Osteocyte (in vitro differentiated cells): Measurements from ENCODE around the gene EIPR1. TPM values are rescaled to one million over a fixed set of nuclear protein-coding genes. Genes with fewer than 3 reads are reported as not detected.

Experiments
- DNase-seq: peaks from one replicate; pipeline ENCODE4 v3.0.0; 2021; ENCODE audit warnings: mixed read lengths; ENCODE audit not compliant: unreplicated experiment; ENCODE audit errors: extremely low spot score
- H3K27ac Mint-ChIP-seq: one replicate; pipeline ENCODE4 v1.8.0; 2021; ENCODE audit warnings: mild to moderate bottlenecking, mixed read lengths; ENCODE audit not compliant: unreplicated experiment
- H3K27me3 Mint-ChIP-seq: one replicate; pipeline ENCODE4 v1.8.0; 2021; ENCODE audit warnings: mixed read lengths; ENCODE audit not compliant: unreplicated experiment
- H3K36me3 Mint-ChIP-seq: one replicate; pipeline ENCODE4 v1.8.0; 2021; ENCODE audit warnings: mixed read lengths; ENCODE audit not compliant: unreplicated experiment
- H3K4me1 Mint-ChIP-seq: one replicate; pipeline ENCODE4 v1.8.0; 2021; ENCODE audit warnings: mixed read lengths; ENCODE audit not compliant: unreplicated experiment
- H3K4me3 Mint-ChIP-seq: one replicate; pipeline ENCODE4 v1.8.0; 2021; ENCODE audit warnings: mild to moderate bottlenecking, moderate library complexity, mixed read lengths; ENCODE audit not compliant: unreplicated experiment
- H3K9me3 Mint-ChIP-seq: one replicate; pipeline ENCODE4 v1.8.0; 2021; ENCODE audit warnings: mixed read lengths; ENCODE audit not compliant: unreplicated experiment
- CTCF ChIP-seq: fragments of 200-600 bp; sonication (generic); IDR thresholded peaks from 2 replicates; pipeline ENCODE4 v1.5.0; 2021; ENCODE audit warnings: antibody characterized with exemption, mild to moderate bottlenecking, moderate library complexity
- total RNA-seq: library from RNA; stranded (reverse); gene quantifications from 2 replicates; pipeline ENCODE4 v1.2.1, GENCODE V29; 2021

EIPR1 gene
- total RNA-seq, 1 donor from 2014 or later = 19.9 TPM

GRCh38 chr2:3322311-3322970 lies 55.2 kb downstream of the EIPR1 start:
- Mint-ChIP-seq H3K36me3 (peaks cover 5% of the 10 kb centered on the region), H3K27me3 (no peaks in the 10 kb centered on the region), H3K27ac (no peak overlapping the region), H3K4me3 (no peak overlapping the region), H3K4me1 (no peaks in the 10 kb centered on the region), H3K9me3 (no peaks in the 10 kb centered on the region)
- DNase-seq = no peak
- no peak for TF ChIP-seq CTCF

DNA sequence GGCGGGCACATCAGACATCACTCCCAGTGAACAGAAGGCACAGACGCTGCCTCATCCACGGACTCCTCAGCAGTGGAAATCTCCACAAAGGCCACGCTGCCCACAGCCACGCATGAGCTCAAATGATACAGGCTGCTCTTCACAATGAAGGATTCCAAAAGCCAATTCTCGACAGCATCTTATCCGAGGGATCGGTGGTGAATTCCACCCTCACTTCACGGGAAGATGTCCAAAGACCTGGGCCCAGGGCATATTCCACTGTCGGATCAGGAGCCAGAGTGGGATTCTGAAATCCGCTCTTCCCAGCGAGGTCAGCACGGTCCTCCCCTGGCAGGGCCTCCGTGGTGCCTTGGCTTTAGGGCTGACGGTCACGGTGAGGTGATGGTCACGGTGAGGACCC lies 55.8 kb downstream of the EIPR1 start:
- H3K4me1 Mint-ChIP-seq = no peaks in the 10 kb centered on the region
- peaks cover 5% of the 10 kb centered on the region for H3K36me3 Mint-ChIP-seq
- TF ChIP-seq CTCF = no peak
- no peak overlapping the region for H3K4me3 Mint-ChIP-seq
- DNase-seq = no peak
- H3K9me3 Mint-ChIP-seq = no peaks in the 10 kb centered on the region
- H3K27me3 Mint-ChIP-seq = no peaks in the 10 kb centered on the region
- H3K27ac Mint-ChIP-seq = no peak overlapping the region

DNA sequence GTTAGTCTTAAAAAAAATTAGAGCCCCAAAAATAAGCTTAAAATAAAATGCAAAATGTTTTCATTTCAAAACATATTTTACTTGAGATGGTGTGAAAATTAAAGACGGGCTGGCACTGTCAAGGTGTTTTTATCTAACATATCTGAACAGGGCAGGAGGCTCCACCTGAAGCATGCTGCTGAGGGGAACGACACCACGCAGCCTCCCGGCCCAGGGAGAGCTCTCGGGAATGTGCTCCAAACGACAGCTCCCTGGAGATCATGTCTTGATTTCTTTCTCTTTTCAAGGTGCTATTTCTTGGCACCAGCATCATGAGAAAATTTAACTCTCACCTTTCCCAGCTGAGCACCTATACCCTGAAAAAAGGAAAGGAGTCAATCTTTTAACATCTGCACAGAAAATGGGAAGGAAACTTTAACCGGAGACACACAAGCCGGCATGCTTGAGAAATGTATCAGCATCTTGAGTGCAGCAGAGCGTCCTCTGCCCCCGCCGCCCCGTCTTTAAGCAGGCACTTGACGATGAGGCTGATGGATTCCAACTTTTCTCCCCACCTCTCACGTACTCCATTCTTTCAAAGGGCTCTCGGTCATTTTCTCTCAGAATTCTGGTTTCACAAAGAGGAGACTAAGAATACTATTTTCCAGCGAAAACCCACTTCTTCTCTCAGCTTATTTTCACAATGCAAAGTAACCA lies 56.6 kb downstream of the EIPR1 start:
- peaks cover 5% of the 10 kb centered on the region for H3K36me3 Mint-ChIP-seq
- no peaks in the 10 kb centered on the region for H3K4me1 Mint-ChIP-seq
- no peaks in the 10 kb centered on the region for H3K9me3 Mint-ChIP-seq
- no peak for DNase-seq
- H3K27ac Mint-ChIP-seq = no peak overlapping the region
- TF ChIP-seq CTCF = no peak
- H3K27me3 Mint-ChIP-seq = no peaks in the 10 kb centered on the region
- no peak overlapping the region for H3K4me3 Mint-ChIP-seq

DNA sequence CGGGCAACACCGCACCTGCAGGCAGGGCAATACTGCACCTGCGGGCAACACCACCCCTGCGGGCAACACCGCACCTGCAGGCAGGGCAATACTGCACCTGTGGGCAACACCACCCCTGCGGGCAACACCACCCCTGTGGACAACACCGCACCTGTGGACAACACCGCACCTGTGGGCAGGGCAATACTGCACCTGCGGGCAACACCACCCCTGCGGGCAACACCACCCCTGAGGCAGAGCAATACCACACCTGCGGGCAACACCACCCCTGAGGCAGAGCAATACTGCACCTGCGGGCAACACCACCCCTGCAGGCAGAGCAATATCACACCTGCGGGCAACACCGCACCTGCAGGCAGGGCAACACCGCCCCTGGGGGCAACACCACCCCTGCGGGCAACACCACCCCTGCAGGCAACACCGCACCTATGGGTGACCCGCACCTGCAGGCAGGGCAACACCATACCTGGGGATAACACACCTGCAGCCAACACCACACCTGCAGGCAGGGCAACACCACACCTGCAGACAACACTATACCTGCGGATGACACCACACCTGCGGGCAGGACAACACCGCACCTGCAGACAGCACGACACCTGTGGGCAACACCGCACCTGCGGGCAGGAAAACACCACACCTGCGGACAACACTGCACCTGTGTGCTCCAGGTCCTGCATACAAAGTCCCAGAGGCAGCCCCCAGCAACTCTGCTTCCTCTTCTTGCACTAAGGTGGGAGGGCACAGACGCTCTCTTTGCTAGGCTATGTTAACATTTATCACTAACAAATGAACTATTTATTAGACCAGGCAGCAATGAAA lies 57.7 kb downstream of the EIPR1 start:
- Mint-ChIP-seq H3K36me3 (peaks cover 5% of the 10 kb centered on the region), H3K27me3 (no peaks in the 10 kb centered on the region), H3K9me3 (no peaks in the 10 kb centered on the region), H3K27ac (no peak overlapping the region), H3K4me3 (no peak overlapping the region), H3K4me1 (no peaks in the 10 kb centered on the region)
- no peak for DNase-seq
- TF ChIP-seq CTCF = no peak

GRCh38 chr2:3319134-3319533 lies 58.5 kb downstream of the EIPR1 start:
- no peak overlapping the region for H3K4me3 Mint-ChIP-seq
- H3K27ac Mint-ChIP-seq = no peak overlapping the region

More at GRCh38 chr2:3319134-3319533, 58.5 kb downstream of the EIPR1 start:
- H3K9me3 Mint-ChIP-seq = no peaks in the 10 kb centered on the region
- no peaks in the 10 kb centered on the region for H3K27me3 Mint-ChIP-seq
- no peak for DNase-seq
- H3K36me3 Mint-ChIP-seq = peaks cover 5% of the 10 kb centered on the region
- no peak for TF ChIP-seq CTCF
- H3K4me1 Mint-ChIP-seq = no peaks in the 10 kb centered on the region
